GM12878 (cell line): ENCODE measurements around the gene CYSRT1. TPM values are rescaled to one million over a fixed set of nuclear protein-coding genes. Genes with fewer than 3 reads are reported as not detected.

Experiments used
- ATF3 ChIP-seq: IDR thresholded peaks from 2 replicates; pipeline ENCODE4 v1.6.1; 2011; ENCODE audit warnings: low read depth, mild to moderate bottlenecking, low read length, moderate library complexity, borderline replicate concordance; ENCODE audit errors: extremely low read depth
- CEBPB ChIP-seq, 2 experiments: fragments of 150-350 bp in 1 of 2; IDR thresholded peaks; 2 replicates each; pipeline ENCODE4 v1.6.1; 2012 to 2014; ENCODE audit warnings: low read depth in 2 of 2, low read length in 2 of 2, borderline replicate concordance in 1 of 2, inconsistent platforms in 1 of 2
- CHD1 ChIP-seq: IDR thresholded peaks from 2 replicates; pipeline ENCODE4 v1.6.1; 2012; ENCODE audit warnings: low read depth, low read length, improper control_type of control experiment
- EP300 ChIP-seq, 2 experiments: fragments of 150-350 bp in 1 of 2; IDR thresholded peaks; 2 replicates each; pipeline ENCODE4 v1.6.1; 2011 to 2012; ENCODE audit warnings: low read depth in 2 of 2, low read length in 2 of 2, borderline replicate concordance in 1 of 2, improper control_type of control experiment in 1 of 2, inconsistent platforms in 1 of 2; ENCODE audit not compliant: control insufficient read depth in 1 of 2
- FOS ChIP-seq: IDR thresholded peaks from 3 replicates; pipeline ENCODE4 v1.6.1; 2011; ENCODE audit warnings: borderline replicate concordance; ENCODE audit not compliant: insufficient read length; ENCODE audit errors: extremely low read depth
- GABPA ChIP-seq: IDR thresholded peaks from 2 replicates; pipeline ENCODE4 v1.6.1; 2014; ENCODE audit warnings: antibody characterized with exemption, low read depth, mild to moderate bottlenecking, inconsistent platforms
- HSF1 ChIP-seq: fragments of 150-350 bp; IDR thresholded peaks from 2 replicates; pipeline ENCODE4 v1.6.1; 2014; ENCODE audit warnings: mild to moderate bottlenecking, low read depth, low read length
- KDM1A ChIP-seq: fragments of 200-600 bp; sonication (generic); IDR thresholded peaks from 2 replicates; pipeline ENCODE4 v1.6.1; 2016; ENCODE audit warnings: borderline replicate concordance
- MAX ChIP-seq: IDR thresholded peaks from 2 replicates; pipeline ENCODE4 v1.6.1; 2012; ENCODE audit warnings: low read depth, low read length, improper control_type of control experiment
- MTA3 ChIP-seq: IDR thresholded peaks from 2 replicates; pipeline ENCODE4 v1.6.1; 2012; ENCODE audit warnings: low read length, inconsistent platforms, borderline replicate concordance
- MYB ChIP-seq: fragments of 150-350 bp; IDR thresholded peaks from 2 replicates; pipeline ENCODE4 v1.6.1; 2014; ENCODE audit warnings: mild to moderate bottlenecking, low read depth, low read length, borderline replicate concordance
- NKRF ChIP-seq: fragments of 450-650 bp; conservative IDR thresholded peaks from 2 replicates; pipeline ENCODE4 v1.6.1; 2017; ENCODE audit warnings: mild to moderate bottlenecking, moderate library complexity
- NR2C2 ChIP-seq: IDR thresholded peaks from 2 replicates; pipeline ENCODE4 v1.6.1; 2011; ENCODE audit warnings: borderline replicate concordance, low read depth; ENCODE audit not compliant: control insufficient read depth, insufficient read length
- PBX3 ChIP-seq: IDR thresholded peaks from 2 replicates; pipeline ENCODE4 v1.6.1; 2011; ENCODE audit warnings: mild to moderate bottlenecking, low read depth, low read length, moderate library complexity; ENCODE audit not compliant: insufficient replicate concordance
- POLR2AphosphoS2 ChIP-seq: IDR thresholded peaks from 2 replicates; pipeline ENCODE4 v1.6.1; 2011; ENCODE audit warnings: low read depth, mild to moderate bottlenecking, low read length, improper control_type of control experiment, moderate library complexity
- POU2F2 ChIP-seq: IDR thresholded peaks from 3 replicates; pipeline ENCODE4 v1.6.1; 2011; ENCODE audit warnings: low read depth, mild to moderate bottlenecking, low read length, borderline replicate concordance
- RAD21 ChIP-seq: IDR thresholded peaks from 2 replicates; pipeline ENCODE4 v1.6.1; 2011; ENCODE audit warnings: mild to moderate bottlenecking, low read depth, low read length, moderate library complexity; ENCODE audit not compliant: insufficient read depth
- SMC3 ChIP-seq: IDR thresholded peaks from 2 replicates; pipeline ENCODE4 v1.6.1; 2011; ENCODE audit warnings: low read length, improper control_type of control experiment, borderline replicate concordance
- TCF3 ChIP-seq: IDR thresholded peaks from 2 replicates; pipeline ENCODE4 v1.6.1; 2012; ENCODE audit warnings: low read depth, mild to moderate bottlenecking, low read length, borderline replicate concordance; ENCODE audit not compliant: insufficient read depth
- YBX1 ChIP-seq: fragments of 450-650 bp; IDR thresholded peaks from 2 replicates; pipeline ENCODE4 v1.6.1; 2016; ENCODE audit warnings: antibody characterized with exemption
- ZNF217 ChIP-seq: fragments of 450-650 bp; IDR thresholded peaks from 2 replicates; pipeline ENCODE4 v1.6.1; 2017; ENCODE audit warnings: antibody characterized with exemption, mild to moderate bottlenecking
- ZNF24 ChIP-seq: fragments of 450-650 bp; IDR thresholded peaks from 2 replicates; pipeline ENCODE4 v1.6.1; 2017; ENCODE audit warnings: antibody characterized with exemption, mild to moderate bottlenecking
- ZSCAN29 ChIP-seq: fragments of 450-650 bp; IDR thresholded peaks from 2 replicates; pipeline ENCODE4 v1.6.1; 2017; ENCODE audit warnings: mild to moderate bottlenecking, moderate library complexity
- ZZZ3 ChIP-seq: IDR thresholded peaks from 2 replicates; pipeline ENCODE4 v1.6.1; 2011; ENCODE audit warnings: low read depth; ENCODE audit not compliant: control insufficient read depth, insufficient read length
- polyA plus RNA-seq, 11 experiments: library from polyadenylated mRNA; depleted of rRNA in 4 of 11; unstranded in 6 of 11; stranded (reverse) in 5 of 11; fragments of >200 nt; fragmentation: Nextera tagmentation in 4 of 11; fragmentation: Illumina TruSeq in 1 of 11; extraction: Ambion mirVana in 4 of 11; extraction: Trizol in 1 of 11; gene quantifications; 1 replicate in 1 of 11; 2 replicates in 10 of 11; pipeline versions ENCODE4 v1.2.1 to v1.2.3, GENCODE V29; 2011 to 2016; ENCODE audit warnings: inconsistent platforms in 2 of 11, missing spikeins in 2 of 11, low read depth in 1 of 11
- total RNA-seq, 4 experiments: library from RNA; depleted of rRNA in 3 of 4; stranded (reverse); fragments of >200 nt in 3 of 4; fragmentation: Illumina TruSeq in 1 of 4; extraction: Trizol in 1 of 4; gene quantifications; 2 replicates each; pipeline versions ENCODE4 v1.2.1 to v1.2.3, GENCODE V29; 2013 to 2021

The CYSRT1 gene
- total and polyA plus RNA-seq, 10 of the 15 experiments (the other 5 are each of a cell fraction or from before 2014, with no cell fraction given), result 0.24 to 3.6 (median 0.97) TPM; not detected in 1

GRCh38 chr9:137200311-137201204 lies 24.4 kb upstream of the CYSRT1 start, which contains the start of gene TPRN (continued):
- TF ChIP-seq POU2F2 (peak; percentile 12; the same call in 1 of the 3 replicates), HSF1 (no peak), ZNF24 (no peak), EP300 (IDR thresholded peaks at IDR 0.05; ENCODE audit: borderline replicate concordance in 1 of 2, control insufficient read depth in 1 of 2, low read depth in 2 of 2, low read length in 2 of 2) (no peak), ZSCAN29 (0 out of 2 replicates have a peak, but pooled peaks have one; percentile 40), POLR2AphosphoS2 (peak; percentile 87), RAD21 (no peak), NKRF (peak; percentile 92), YBX1 (no peak), KDM1A (no peak), TCF3 (no peak), FOS (peak; percentile 78), ZNF217 (peak; percentile 49; the same call in 1 of the 2 replicates), NR2C2 (no peak), CHD1 (no peak), MTA3 (no peak), MYB (no peak), GABPA (no peak), CEBPB (IDR thresholded peaks at IDR 0.05; ENCODE audit: borderline replicate concordance in 1 of 2, low read depth in 2 of 2, low read length in 2 of 2) (no peak), MAX (peak; percentile 51; the same call in 1 of the 2 replicates), SMC3 (no peak), ZZZ3 (no peak), PBX3 (peak; percentile 48), ATF3 (no peak)
